ENCODE data around the gene TTC38. TPM values are rescaled to one million over a fixed set of nuclear protein-coding genes. Genes with fewer than 3 reads are reported as not detected.

The TTC38 gene
- total RNA-seq, 1 donor from 2014 or later, result 27.6 TPM

GRCh38 chr22:46276563-46276962 lies 8.8 kb downstream of the TTC38 start:
- DNase-seq (ENCODE audit: low read depth, low spot score), result no peak

GRCh38 chr22:46278656-46279645 lies 11.1 kb downstream of the TTC38 start:
- DNase-seq (ENCODE audit: low read depth, low spot score), result no peak

GRCh38 chr22:46280063-46280817 lies 12.4 kb downstream of the TTC38 start:
- DNase-seq (ENCODE audit: low read depth, low spot score), result no peak

DNA sequence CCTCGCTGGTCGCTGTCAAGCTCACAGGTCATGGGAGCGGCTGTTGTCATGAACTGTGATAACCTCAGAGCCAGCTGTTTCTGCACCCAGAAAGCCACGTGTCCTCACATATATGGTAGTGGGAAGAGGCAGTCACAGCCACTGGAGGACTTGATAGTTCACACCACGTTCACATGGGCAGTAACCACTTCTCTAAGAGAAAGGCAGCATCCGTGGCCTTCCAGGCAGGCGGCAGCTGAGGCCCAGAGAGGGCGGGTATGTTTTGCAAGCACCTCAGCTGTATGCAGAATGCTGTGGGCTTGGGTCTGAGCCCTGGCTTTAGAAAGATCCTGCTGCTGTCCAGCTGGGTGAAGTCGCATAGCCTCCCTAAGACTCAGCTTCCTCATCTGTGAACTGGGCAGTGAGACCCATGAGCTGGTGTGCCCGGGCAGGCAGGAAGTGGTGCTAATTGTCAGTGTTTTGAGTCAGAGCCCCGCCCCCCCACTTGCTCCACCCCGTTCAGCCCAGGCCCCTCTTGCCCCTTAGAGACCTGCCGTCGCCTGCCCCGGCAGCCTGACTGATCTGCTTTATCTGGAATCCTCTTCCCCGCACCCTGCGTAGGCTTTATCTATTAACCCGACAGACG lies 13.3 kb downstream of the TTC38 start:
- no peak for DNase-seq (ENCODE audit: low read depth, low spot score)

DNA sequence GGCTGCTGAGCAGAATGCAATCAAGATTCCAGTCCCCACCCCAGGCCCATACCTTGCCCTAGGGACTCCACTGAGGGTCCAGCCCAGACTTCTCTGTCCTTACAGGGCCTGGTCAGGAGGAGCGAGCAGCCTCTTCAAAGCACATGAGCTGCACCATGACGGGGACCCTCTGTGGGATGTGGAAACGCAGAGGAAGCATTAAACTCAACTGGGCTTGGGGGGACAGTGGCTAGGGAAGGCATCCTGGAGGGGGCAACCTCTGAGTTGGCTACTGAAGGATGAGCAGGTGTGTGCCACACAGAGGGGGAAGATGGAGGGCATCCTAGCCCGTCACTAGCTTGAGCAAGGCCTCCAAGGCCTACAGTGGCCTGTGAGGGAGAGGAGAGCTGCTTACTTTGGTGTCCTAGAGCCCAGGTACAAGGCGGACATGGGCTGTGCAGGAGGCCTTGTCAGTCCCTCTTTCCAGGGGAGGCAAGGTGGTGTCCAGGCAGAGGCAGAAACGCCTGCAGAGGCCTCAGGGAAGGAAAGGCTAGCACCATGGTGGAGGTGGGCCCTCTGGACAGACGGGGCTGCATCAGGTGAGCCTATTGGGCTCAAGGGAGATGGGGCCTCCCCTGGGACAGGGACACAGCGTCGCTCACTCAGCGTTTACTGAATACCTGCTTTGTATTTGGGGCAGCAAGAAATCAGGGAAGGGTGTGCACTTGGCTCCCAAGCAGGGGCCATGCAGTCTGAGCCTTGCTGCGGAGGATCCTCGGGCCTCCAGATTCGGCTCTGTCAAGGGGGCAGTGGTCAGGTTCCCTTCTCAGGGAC lies 14.3 kb downstream of the TTC38 start:
- DNase-seq (ENCODE audit: low read depth, low spot score), result no peak

DNA sequence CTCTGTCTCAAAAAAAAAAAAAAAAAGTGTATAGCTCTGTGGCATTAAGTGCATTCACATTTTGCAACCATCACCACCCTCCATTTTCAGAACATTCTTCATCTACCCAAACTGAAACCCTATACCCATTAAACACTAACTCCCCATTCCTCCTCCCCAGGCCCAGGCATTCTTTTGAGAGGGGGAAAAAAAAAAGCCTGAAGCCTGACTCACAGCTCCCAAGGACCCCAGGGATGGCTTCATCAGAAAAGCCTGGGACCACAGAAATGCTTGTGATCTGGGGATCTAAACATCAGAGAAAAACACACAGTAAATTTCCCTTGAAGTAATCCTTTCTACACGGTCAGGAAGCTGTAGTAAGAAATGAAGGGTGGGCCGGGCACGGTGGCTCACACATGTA lies 18.2 kb downstream of the TTC38 start:
- DNase-seq (ENCODE audit: low read depth, low spot score), result no peak

GRCh38 chr22:46286941-46287872 lies 19.4 kb downstream of the TTC38 start:
- DNase-seq (ENCODE audit: low read depth, low spot score), result no peak

DNA sequence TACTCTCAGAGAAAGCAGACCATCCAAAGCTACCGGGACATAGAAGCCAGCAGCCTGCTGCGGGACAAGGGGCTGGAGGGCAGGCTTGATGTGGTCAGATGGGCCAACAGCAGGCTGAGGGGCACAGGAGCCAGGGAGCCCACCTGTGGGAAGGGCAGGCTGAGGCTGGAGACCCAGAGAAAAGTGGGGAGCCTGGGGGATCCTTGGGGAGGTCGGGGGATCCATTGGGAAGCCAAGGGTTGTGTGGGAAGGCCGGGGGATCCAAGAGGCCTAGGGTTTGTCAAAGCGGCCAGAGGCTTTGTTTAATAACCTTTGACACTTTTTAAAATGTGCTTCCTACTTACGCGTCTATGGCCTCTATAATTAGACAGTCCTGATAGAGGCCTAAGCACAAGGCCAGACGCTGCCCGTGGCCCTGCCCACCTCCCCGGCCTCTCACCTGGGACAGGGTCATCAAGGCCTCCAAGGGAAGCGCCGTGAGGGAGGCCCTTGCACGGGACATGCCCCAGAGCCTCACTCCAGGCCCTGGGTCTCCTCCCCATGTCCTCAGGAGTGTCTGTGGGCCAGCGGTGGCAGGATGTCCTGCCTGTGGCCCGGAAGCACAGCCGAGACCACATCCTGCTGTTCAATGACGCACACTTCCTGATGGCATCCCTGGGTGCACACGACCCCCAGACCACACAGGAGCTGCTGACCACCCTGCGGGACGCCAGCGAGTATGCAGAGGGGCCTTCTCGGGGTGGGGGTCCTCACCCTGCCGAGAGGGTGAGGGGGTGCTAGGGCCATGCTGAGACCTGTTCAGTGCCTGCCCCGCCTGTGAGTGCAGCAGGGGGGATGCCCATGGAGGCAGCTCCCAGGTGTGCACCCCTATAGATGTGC lies 20.3 kb downstream of the TTC38 start:
- DNase-seq (ENCODE audit: low read depth, low spot score), result no peak

GRCh38 chr22:46288846-46289243 lies 21.0 kb downstream of the TTC38 start:
- DNase-seq (ENCODE audit: low read depth, low spot score), result no peak

DNA sequence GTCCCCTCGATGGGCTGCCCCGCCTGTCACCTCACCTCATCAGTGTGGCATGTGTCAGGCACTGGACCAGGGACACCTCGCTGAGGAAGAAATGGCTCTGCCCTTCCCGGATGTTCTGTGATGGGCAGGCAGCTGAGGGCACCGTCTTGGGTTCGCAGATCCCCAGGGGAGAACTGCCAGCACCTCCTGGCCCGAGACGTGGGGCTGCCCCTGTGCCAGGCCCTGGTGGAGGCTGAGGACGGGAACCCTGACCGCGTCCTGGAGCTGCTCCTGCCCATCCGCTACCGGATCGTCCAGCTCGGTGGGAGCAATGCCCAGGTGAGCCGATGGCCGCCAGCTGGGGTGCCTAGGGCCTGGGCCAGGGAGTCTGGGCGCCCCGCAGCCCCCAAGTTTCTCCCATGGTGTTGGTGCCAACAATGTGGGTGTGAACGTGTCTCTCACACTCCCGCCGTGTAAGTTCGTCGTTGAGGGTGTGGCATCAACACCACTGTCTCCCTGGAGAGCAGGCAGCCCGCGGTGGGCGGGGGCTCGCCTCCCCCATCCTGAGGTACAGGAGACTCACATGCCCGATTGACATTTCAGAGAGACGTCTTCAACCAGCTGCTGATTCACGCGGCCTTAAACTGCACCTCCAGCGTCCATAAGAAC lies 21.6 kb downstream of the TTC38 start:
- no peak for DNase-seq (ENCODE audit: low read depth, low spot score)

GRCh38 chr22:46290121-46290842 lies 22.5 kb downstream of the TTC38 start:
- no peak for DNase-seq (ENCODE audit: low read depth, low spot score)

DNA sequence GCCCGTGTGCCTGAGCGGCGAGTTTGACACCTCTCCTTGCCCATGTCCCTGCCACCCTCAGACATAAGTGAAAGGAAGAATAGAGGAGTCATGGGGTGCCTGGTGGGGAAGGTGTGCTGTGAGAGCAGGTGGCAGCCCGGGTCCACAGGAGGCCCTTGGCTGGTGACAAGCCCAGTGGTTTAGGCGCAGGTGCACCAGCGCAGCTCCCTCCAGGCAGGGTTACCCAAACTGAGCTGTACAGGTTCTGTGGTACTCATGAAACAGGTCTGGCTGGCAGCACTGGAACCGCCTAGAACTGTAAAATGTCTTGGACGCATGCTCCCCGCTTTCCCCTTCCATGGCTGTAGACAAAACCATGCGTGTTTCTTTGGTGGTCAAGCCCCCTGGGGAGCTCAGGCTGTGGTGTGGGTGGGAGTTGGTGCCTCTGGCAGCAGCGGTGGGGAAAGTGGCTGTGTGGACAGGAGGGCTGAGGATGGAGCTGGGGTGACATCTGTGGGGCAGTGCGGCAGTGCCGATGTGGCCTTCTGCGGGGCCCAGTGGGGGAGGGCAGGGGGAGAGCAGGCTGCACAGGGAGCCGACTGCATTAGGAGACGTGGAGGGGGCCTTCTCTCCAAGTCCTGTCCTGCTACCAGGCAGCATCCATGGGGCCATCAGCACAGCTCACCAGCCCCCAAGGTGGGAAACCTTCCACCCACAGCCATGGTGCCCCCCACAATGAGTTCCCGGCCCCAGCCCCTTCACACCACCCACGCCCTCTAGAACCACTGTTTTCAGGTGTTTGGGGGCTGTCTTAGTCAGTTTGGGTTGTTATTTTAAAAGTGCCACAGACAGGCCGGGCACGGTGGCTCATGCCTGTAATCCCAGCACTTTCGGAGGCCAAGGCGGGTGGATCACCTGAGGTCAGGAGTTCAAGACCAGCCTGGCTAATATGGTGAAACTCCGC lies 23.3 kb downstream of the TTC38 start:
- no peak for DNase-seq (ENCODE audit: low read depth, low spot score)

DNA sequence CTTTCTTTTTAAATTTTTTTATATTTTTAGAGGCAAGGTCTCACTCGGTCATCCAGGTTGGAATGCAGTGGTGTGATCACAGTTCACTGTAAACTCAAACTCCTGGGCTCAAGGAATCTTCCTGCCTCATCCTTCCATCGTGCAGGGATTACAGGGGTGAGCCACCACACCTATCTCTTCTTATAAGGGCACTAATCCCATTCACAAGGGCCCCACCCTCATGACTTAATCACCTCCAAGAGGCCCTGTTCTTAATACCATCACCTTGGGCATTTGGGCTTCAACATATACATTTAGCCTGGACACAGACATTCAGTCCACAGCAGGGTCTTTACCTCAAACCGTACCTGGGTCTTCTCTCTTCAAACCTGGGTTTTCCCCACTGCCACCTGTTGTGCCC lies 24.4 kb downstream of the TTC38 start:
- DNase-seq (ENCODE audit: low read depth, low spot score), result no peak

GRCh38 chr22:46292732-46293131 lies 24.9 kb downstream of the TTC38 start:
- no peak for DNase-seq (ENCODE audit: low read depth, low spot score)

DNA sequence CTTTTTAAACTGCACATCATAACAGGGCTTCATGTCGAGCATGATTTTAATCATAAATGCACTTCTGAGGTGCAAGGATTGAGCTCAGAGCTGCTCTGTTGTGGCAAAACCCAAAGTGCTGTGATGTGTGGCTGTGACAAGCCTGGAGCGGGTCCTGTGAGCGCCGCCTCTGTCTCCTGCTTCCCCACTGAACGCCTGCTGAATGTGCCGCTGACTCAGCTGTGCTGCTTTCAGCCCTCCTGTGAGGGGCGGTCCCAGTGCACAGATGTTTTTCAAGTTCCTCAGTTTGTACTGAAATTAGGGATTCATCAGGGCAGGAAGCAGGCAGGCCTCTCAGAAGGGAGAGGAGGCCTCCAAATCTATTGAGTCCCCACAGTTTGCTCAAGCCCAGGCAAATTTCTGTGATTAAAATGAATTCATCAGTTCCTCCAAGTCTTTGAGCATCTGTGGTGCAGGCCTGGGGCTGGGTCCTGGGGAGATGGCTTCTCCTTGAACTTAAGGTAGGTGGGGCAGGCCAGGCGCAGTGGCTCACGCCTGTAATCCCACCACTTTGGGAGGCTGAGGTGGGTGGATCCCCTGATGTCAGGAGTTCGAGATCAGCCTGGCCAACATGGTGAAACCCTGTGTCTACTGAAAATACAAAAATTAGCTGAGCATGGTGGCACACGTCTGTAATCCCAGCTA lies 25.9 kb downstream of the TTC38 start:
- no peak for DNase-seq (ENCODE audit: low read depth, low spot score)

GRCh38 chr22:46294784-46295183 lies 27.0 kb downstream of the TTC38 start:
- DNase-seq (ENCODE audit: low read depth, low spot score), result no peak

Measured in pulmonary artery endothelial cell (primary cell).